ENCODE measurements around the gene EPN2. TPM values are rescaled to one million over a fixed set of nuclear protein-coding genes. Genes with fewer than 3 reads are reported as not detected.

The EPN2 gene
- total RNA-seq, 1 experiment from 2014 or later = 35.6 TPM

- Histone ChIP-seq H3K36me3 (ENCODE audit: control insufficient read depth, insufficient read depth, low read length) (no peaks in the 10 kb centered on the region; the same call in 1 of the 2 replicates), H3K9me3 (no peaks in the 10 kb centered on the region), H3K4me3 (ENCODE audit: low read depth, low read length) (no peak overlapping the region), H3K27me3 (replicated peaks; ENCODE audit: control insufficient read depth, insufficient read depth, low read length) (no peaks in the 10 kb centered on the region), H3K4me1 (peaks cover 11% of the 10 kb centered on the region)
- Mint-ChIP-seq H3K4me1 (ENCODE audit: low read depth, unreplicated experiment) (peaks cover 6% of the 10 kb centered on the region), H3K4me3 (ENCODE audit: unreplicated experiment) (peak overlapping the region; percentile 99), H3K27me3 (ENCODE audit: insufficient read depth, unreplicated experiment) (no peaks in the 10 kb centered on the region), H3K36me3 (ENCODE audit: insufficient read depth, unreplicated experiment) (peaks cover 41% of the 10 kb centered on the region), H3K9me3 (ENCODE audit: unreplicated experiment) (no peaks in the 10 kb centered on the region), H3K27ac (ENCODE audit: unreplicated experiment) (no peak overlapping the region)
- POLR2A ChIA-PET = no interaction called here
- intact Hi-C loops (cut with micrococcal nuclease; ENCODE audit: unreplicated experiment) = loop anchor here (5.0 kb wide), 2 partner anchors 57 to 72 kb away; no protein-coding TSS in a partner anchor
- no peak for DNase-seq
- CTCF ChIA-PET = no interaction called here
- no peak for TF ChIP-seq CTCF (IDR thresholded peaks at IDR 0.05; ENCODE audit: insufficient read depth in 1 of 2, low read depth in 1 of 2, low read length in 1 of 2, severe bottlenecking in 1 of 2, unreplicated experiment in 1 of 2)
- BruUV-seq (replicated peaks) = no TSS peak
Measured at GRCh38 chr17:19375732-19376131, 138.6 kb downstream of the EPN2 start.

DNA sequence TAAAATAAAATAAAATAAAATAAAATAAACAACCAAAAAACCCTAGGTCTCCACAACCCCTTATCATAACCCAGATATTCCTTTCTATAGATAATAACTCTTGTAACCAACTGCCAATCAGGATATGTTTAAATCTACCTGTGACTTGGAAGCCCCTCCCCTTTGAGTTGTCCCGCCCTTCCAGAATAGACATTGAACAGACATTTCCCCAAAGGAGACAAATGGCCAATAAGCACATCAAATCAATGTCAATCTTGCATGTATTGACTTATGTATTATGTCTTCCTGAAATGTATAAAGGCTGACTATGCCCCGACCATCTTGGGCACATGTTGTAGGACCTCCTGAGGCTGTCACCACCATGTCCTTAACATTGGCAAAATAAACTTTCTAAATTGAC is 139.6 kb downstream of the EPN2 start:
- DNase-seq = peak in 1 of 2 experiments; percentile 28
- Mint-ChIP-seq H3K4me3 (ENCODE audit: unreplicated experiment) (peak overlapping the region; percentile 99), H3K36me3 (ENCODE audit: insufficient read depth, unreplicated experiment) (peaks cover 51% of the 10 kb centered on the region), H3K4me1 (ENCODE audit: low read depth, unreplicated experiment) (peaks cover 6% of the 10 kb centered on the region), H3K27ac (ENCODE audit: unreplicated experiment) (peak overlapping the region; percentile 96), H3K9me3 (ENCODE audit: unreplicated experiment) (no peaks in the 10 kb centered on the region), H3K27me3 (ENCODE audit: insufficient read depth, unreplicated experiment) (no peaks in the 10 kb centered on the region)
- ChIA-PET POLR2A (interaction anchor here (0.7 to 1.8 kb wide), 4 partner anchors 9 to 300 kb away, joined by 7 to 30 read pairs (median 11); partner anchors contain the start of gene B9D1), CTCF (interaction anchor here (1.2 to 2.5 kb wide), 3 partner anchors 12 to 271 kb away, joined by 4 to 69 read pairs (median 10); partner anchors contain the start of genes ALDH3A2 and B9D1)
- BruUV-seq (replicated peaks) = no TSS peak
- H3K9me3 ChIP-seq = no peaks in the 10 kb centered on the region
- intact Hi-C loops (cut with micrococcal nuclease; ENCODE audit: unreplicated experiment) = loop anchor here (5.0 kb wide), 2 partner anchors 55 to 70 kb away; no protein-coding TSS in a partner anchor
- peaks cover 11% of the 10 kb centered on the region for H3K4me1 ChIP-seq
- TF ChIP-seq CTCF (IDR thresholded peaks at IDR 0.05; ENCODE audit: insufficient read depth in 1 of 2, low read depth in 1 of 2, low read length in 1 of 2, severe bottlenecking in 1 of 2, unreplicated experiment in 1 of 2) = no peak
- no peaks in the 10 kb centered on the region for H3K27me3 ChIP-seq (replicated peaks; ENCODE audit: control insufficient read depth, insufficient read depth, low read length)
- no peaks in the 10 kb centered on the region; the same call in 1 of the 2 replicates for H3K36me3 ChIP-seq (ENCODE audit: control insufficient read depth, insufficient read depth, low read length)
- peak overlapping the region; percentile 61 for H3K4me3 ChIP-seq (ENCODE audit: low read depth, low read length)

- no TSS peak for BruUV-seq (replicated peaks)
- H3K4me1 Mint-ChIP-seq (ENCODE audit: low read depth, unreplicated experiment) = peaks cover 6% of the 10 kb centered on the region
- H3K36me3 ChIP-seq (ENCODE audit: control insufficient read depth, insufficient read depth, low read length) = peaks cover under 1% of the 10 kb centered on the region; the same call in 1 of the 2 replicates
- H3K36me3 Mint-ChIP-seq (ENCODE audit: insufficient read depth, unreplicated experiment) = peaks cover 51% of the 10 kb centered on the region
- no peaks in the 10 kb centered on the region for H3K27me3 Mint-ChIP-seq (ENCODE audit: insufficient read depth, unreplicated experiment)
- ChIA-PET POLR2A (interaction anchor here (0.5 to 1.8 kb wide), 17 partner anchors 8 to 401 kb away, joined by 3 to 30 read pairs (median 4); partner anchors contain the start of genes ALDH3A2 and B9D1), CTCF (interaction anchor here (0.6 to 2.5 kb wide), 9 partner anchors 10 to 371 kb away, joined by 3 to 69 read pairs (median 4); partner anchors contain the start of genes ALDH3A2 and B9D1)
- H3K9me3 ChIP-seq = no peaks in the 10 kb centered on the region
- peak overlapping the region; percentile 80 for H3K4me3 ChIP-seq (ENCODE audit: low read depth, low read length)
- intact Hi-C loops (cut with micrococcal nuclease; ENCODE audit: unreplicated experiment) = loop anchor here (1.0 to 5.0 kb wide), 3 partner anchors 16 to 69 kb away; partner anchors contain the start of gene B9D1
- peak overlapping the region; percentile 99 for H3K4me3 Mint-ChIP-seq (ENCODE audit: unreplicated experiment)
- H3K9me3 Mint-ChIP-seq (ENCODE audit: unreplicated experiment) = no peaks in the 10 kb centered on the region
- peak in 1 of 2 experiments; percentile 4 for TF ChIP-seq CTCF (IDR thresholded peaks at IDR 0.05; ENCODE audit: insufficient read depth in 1 of 2, low read depth in 1 of 2, low read length in 1 of 2, severe bottlenecking in 1 of 2, unreplicated experiment in 1 of 2)
- peak; percentile 99 for DNase-seq
- H3K27me3 ChIP-seq (replicated peaks; ENCODE audit: control insufficient read depth, insufficient read depth, low read length) = no peaks in the 10 kb centered on the region
- H3K4me1 ChIP-seq = peaks cover 11% of the 10 kb centered on the region
- H3K27ac Mint-ChIP-seq (ENCODE audit: unreplicated experiment) = peak overlapping the region; percentile 96
Measured at GRCh38 chr17:19377602-19378415, 140.6 kb downstream of the EPN2 start.
